Activated effector memory CD4-positive, alpha-beta T cell treated with Interleukin-2 at 50 U/mL for 16 hours (primary cell): Measurements from ENCODE around the gene PKD1.

Experiments used
- DNase-seq: peaks from one replicate; pipeline ENCODE4 v3.0.0-alpha.2; 2020

The PKD1 gene

DNA sequence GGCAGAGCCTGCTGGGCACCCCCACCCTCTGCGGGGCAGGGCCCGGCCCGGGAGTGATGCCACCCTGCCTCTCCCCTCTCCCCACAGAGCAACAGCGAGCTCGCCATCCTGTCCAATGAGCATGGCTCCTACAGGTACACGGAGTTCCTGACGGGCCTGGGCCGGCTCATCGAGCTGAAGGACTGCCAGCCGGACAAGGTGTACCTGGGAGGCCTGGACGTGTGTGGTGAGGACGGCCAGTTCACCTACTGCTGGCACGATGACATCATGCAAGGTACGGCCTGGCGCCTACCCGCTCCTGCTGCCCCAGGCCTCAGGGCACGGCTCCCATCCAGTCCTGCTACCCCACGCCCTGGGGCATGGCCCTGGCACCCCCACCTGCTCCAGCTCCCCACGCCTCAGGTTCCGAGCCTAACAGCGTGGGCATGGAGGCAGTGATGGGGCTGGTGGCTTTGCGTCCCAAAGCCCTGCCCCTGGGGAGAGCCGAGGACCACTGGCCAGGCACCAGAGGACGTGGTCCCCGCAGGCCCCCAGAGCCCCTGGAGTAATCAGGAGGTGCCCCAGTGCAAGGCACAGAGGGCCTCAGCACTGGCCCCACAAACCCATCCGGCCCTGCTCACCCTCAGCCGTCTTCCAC lies 49.5 kb downstream of the PKD1 start:
- DNase-seq = no peak

DNA sequence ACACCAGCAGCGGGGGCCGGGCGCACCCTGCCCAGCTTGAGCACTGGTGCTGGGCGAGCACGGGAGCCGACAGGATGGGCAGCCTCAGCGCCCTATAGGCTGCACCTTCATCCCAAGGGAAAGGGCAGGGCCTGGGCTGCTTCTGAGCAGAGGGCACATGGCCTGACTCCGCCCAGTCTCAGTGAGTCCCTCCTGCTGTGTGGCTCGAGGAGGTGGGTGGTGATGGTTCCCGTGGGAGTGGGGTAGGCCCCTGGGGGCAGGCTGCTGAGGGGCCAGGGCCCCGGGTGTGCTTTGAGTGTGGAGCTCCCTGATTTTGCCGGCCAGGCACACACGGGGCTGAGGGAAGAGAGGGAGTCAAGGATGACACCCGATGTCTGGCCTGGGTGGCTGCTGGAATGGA lies 50.0 kb downstream of the PKD1 start:
- DNase-seq = no peak

- no peak for DNase-seq
Observed at GRCh38 chr16:2084895-2085625, 50.6 kb downstream of the PKD1 start.

- no peak for DNase-seq
Observed at GRCh38 chr16:2083876-2084780, 51.6 kb downstream of the PKD1 start.

DNA sequence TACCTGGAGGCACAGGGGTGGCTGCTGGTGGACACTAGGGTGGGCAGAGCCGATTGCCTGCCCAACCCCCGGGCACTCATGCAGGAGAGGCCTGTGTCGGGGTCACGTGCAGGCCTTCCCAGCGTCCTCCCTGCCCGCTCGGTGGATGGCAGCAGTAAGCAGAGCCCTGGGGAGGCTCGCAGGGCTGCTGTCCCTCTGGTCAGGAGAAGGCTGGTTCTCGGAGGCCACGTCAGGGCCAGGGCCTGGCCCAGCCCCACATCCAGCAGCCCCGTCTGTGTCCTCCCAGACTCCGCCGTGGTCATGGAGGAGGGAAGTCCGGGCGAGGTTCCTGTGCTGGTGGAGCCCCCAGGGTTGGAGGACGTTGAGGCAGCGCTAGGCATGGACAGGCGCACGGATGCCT lies 52.3 kb downstream of the PKD1 start:
- DNase-seq = no peak

GRCh38 chr16:2082983-2083364 lies 52.7 kb downstream of the PKD1 start:
- no peak for DNase-seq

DNA sequence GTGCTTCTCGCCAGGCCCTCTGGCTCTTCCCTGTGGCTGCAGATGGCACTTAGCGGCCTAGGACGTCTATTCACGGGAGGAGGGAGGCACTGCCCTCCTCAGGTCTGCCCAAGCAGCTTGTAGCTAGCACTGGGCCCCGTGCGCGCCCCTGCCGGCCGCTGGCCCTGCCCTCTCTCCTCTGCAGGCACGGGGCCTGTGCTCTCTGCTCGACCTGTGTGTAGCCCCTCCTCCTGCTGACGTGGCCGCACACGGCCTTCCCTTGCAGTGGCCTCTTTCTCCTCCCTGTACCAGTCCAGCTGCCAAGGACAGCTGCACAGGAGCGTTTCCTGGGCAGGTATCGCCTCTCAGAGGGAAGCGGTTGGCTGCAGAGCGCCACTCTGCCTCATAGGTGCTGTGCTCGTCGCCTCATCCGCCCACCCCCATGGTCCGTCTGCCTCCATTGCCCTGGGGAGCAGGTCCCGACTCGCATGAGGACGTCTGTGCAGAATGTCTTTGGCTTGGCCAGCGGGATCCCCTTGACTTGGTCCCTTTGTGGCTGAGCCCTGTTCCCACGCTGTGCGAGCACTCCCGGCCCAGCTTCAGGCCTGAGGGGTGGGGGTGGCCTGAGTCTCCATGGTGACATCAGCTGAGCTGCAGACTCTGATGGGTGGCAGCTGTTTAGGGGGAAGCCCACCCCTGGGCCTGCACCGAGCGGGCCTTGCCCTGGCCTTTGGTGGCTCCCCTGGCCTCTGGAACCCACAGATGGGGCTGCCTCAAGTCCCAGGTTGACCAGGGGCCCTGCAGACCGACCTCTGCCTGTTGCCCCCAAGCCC lies 53.3 kb downstream of the PKD1 start:
- no peak for DNase-seq

DNA sequence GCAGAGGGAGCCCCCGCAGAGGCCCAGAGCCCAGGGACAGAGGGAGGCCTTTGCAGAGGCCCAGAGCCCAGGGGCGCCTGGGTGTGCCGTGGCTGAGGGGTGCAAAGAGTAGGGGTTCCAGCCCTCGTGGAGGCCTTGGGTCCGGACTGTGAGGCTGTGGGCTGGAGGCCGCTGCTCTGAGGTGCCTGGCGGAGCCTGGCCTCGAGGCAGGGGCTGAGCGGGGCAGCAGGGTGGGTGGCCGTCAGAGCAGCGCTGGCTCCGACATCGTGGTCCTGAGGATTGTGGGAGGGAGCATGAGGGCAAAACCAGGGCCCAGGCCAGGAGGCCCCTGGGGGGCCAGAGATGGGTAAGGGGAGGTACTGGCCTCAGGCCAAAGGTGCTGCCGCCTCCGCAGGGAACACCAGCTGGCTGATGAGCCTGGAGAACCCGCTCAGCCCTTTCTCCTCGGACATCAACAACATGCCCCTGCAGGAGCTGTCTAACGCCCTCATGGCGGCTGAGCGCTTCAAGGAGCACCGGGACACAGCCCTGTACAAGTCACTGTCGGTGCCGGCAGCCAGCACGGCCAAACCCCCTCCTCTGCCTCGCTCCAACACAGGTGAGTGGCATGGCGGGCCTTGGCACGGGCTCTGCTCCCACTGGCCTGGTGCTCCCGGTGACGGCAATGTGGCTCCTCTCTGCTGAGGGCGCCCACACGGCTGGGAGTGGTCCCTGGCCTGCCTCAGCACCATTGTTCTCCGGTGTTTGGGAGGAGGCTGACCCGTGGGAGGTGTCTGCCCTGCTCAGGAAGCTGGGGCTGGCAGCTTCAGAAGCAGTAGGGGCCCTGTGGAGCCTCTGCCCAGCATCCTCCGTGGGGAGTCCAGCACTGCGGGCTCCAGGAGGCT lies 54.3 kb downstream of the PKD1 start:
- DNase-seq = no peak

- DNase-seq = no peak
Observed at GRCh38 chr16:2079991-2080390, 55.7 kb downstream of the PKD1 start.

DNA sequence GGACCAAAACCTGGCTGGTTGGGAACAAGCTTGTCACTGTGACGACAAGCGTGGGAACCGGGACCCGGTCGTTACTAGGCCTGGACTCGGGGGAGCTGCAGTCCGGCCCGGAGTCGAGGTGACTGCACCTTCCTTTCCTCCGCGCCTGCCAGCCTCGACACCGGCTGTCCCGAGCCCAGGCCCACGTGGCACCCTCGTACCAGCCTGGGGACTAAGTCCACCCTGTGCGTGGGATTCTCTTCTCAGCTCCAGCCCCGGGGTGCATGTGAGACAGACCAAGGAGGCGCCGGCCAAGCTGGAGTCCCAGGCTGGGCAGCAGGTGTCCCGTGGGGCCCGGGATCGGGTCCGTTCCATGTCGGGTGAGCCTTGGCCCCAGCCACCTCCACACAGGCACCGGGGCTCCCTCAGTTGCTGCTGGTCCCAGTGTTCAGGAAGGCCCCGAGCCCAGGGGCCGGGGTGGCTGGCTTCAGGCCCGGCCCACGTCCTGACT lies 56.3 kb downstream of the PKD1 start:
- no peak for DNase-seq

DNA sequence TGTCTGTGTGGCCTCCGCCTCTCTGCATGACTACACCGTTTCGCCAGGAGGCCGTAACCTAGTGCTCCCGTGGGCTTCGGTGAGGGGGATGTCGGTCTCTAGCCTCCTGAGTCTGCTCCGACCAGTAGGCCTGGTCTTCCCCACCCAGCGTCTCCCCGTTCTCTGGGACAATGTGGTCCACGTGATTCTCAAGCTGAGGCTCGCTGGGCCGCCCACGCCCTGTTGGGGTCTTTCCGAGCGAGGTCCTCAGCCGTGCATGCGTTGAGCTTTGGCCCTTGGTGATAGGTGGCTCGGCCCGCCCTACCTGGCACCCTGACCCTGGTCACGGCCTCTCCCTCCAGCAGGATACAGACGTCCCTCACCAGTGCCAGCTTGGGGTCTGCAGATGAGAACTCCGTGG lies 57.0 kb downstream of the PKD1 start:
- no peak for DNase-seq

DNA sequence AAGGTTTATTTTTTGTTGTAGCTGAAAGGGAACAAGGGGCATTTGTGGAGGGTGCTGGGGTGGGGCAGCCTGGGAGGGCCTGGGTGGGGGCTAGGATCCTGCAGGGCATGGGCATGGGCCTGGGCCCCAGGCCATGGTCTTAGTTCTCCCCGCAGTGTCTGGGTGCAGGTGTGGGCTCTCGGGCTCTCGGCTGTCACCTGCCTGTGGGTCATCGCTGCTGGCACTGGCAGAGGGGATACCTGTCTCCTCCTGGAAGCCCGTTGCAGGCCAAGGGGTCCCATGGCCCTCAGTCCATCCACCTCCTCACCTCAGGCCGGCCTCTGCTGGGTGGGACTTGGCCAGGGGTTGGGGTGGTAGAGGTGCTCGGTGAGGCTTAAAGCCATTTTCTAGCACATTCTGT lies 57.6 kb downstream of the PKD1 start:
- no peak for DNase-seq

DNA sequence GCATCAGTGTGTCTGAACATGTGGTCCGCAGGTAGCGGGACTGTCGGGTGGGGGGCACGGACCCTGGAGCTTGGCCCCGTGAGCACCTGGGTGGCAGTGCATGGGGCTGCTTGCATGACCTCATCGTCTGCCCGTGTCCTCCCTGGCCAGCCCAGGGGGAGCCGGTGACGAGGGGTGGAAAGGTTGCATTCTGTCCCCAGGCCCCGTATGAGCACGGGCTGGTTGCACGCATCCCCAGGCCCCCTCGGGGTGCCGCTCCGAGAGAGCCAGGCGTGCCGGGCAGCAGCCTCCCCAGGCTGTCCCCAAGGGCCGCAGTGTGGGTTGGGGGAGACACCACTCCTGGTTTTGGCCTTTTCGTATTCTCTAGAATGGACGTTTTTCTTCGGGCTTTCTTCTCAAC lies 58.0 kb downstream of the PKD1 start:
- DNase-seq = no peak

GRCh38 chr16:2077016-2077415 lies 58.7 kb downstream of the PKD1 start:
- DNase-seq = no peak

GRCh38 chr16:2076072-2076865 lies 59.4 kb downstream of the PKD1 start:
- DNase-seq = no peak

DNA sequence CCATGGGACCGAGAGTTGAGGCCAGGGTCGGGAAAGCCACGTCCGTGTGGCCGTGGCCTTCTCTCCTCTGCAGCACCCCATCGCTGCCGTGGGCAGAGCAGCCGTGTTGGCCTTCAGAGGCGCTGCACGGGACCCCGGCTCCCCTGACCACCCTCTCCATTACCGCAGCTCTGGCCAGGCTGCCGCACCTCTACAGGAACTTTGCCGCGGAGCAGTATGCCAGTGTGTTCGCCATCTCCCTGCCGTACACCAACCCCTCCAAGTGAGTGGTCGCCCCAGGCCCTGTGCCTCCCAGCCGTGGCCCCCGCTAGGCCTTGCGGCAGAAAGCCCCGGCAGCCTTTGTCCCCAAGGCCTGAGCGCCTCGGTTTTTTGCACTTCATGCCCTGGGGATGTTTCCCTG lies 60.1 kb downstream of the PKD1 start:
- no peak for DNase-seq

GRCh38 chr16:2074071-2074470 lies 61.6 kb downstream of the PKD1 start:
- no peak for DNase-seq

- DNase-seq = no peak
Observed at GRCh38 chr16:2072926-2073325, 62.8 kb downstream of the PKD1 start.

DNA sequence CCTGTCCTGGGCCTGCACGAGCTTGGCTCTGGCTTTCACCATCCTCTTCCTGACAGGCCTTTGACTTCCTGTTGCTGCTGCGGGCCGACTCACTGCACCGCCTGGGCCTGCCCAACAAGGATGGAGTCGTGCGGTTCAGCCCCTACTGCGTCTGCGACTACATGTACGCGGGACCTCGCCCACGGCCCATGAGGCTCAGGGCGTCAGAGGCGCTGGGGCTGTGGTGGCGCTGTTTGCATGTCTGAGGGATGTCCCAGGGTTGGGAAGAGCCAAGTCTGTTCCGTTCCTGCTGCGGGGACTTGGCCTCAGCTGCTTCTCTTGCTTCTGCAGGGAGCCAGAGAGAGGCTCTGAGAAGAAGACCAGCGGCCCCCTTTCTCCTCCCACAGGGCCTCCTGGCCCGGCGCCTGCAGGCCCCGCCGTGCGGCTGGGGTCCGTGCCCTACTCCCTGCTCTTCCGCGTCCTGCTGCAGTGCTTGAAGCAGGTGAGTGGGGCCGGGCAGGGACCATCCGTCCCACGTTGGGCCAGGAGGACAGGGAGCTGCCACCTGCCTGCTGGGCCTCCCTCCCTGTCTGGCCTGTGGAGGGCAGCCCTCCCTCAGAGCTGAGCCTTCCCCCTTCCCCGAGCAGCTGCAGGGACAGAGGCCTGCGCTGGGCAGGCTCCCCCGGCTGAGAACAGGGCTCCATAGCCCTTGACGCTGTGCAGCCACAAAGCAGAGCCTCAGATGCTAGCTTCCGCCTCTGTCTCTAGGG lies 64.1 kb downstream of the PKD1 start:
- DNase-seq = no peak
